ENCODE measurements around the gene CORO1C.

CORO1C gene

DNA sequence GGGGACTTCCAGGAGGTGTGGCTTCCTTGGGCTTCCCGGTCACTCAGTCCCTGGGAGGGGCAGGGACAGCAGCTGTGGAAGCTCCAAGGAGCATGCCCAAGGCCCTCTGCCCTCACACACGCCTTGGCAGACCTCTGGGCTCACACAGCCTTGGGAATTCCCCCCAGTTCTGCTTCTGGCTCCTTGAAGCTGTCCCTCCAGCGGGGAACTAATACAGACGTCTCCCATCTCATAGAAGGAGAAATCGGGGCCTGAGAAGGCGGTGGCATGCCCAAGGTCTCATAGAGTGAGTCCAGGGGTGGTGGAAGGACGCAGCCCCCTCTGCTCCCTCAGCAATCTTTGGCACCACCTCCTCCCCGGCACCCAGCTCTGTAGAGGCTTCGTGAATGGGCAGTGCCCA, 117.8 kb downstream of the CORO1C start:
- DNase-seq, result no peak

DNA sequence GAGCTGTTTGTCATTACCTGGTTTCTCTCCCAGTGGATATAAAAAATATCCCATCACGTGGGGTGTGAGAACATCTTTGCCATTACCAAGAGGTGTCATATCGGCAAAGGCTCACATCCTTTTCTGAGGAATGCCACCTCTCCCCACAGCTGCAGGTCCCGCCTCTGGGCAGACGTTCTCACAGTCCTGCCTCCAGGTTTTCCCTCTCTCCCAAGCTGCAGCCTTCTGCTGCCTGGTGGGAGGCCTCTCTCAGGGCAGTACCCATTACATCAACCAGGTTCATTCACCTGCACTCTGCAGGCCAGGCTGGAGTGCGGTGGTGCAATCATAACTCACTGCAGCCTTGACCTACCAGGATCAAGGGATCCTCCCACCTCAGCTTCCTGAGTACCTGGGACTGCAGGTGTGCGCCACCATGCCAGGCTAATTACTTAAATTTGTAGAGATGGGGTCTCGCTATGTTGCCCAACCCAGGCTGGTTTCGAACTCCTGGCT, 118.5 kb downstream of the CORO1C start:
- DNase-seq, result no peak

DNA sequence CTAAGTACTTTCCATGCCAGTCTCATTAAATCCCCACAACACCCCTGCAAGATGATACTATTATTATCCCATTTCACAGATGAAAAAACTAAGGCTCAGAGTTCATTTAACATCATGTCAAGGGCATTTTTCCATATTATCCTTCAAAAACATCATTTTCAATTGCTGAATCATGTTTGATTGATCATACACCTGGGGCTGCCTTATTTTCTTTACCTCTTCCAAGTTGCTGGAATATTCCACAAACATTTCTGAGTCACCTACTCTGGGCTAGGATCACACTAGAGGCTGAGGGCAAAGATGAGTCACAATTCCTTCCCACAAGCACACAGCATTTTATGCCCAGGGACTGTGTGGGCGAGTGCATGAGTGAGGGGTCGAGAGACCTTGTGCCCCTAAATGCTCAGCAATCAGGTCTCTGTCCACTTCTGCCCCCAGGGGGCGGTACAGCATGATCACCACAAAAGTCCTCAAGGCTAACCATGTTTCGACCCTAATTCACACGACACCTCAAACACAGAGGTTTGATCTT, 119.4 kb downstream of the CORO1C start:
- peak; percentile 56 for DNase-seq

DNA sequence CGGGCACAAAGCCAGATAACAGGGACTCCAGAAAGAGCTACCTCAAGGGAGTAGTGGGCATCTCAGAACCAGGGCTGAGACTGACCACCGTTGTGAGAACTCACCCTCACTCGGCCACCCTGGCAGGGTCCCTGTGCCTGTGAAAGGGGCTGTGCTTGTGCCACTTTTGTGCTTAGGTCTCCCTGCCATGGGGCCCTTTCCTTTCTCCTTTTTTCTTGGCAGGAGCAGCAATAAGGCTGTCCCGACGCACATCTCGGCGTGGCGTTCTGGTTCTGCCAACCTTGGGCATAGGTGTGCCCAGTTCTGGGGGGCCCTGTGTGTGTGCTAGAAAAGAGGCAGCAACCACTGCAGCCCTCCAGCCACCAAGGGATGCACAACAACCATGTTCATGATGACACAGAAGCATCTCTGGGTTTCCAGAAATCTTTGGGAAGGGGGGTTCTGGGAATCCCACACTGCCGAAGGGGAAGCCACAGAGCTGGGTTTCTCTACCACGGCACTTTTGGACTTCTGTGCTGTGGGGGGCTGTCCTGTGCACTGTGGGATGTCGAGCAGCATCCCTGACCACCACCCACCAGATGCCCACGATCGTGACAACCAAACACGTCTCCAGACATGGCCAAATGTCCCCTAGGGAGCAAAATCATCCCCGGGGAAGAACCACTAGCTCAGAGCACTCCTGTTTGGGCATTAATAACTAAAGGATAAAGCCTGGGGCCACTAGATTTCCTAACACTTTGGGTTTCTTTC, 120.3 kb downstream of the CORO1C start:
- no peak for DNase-seq

DNA sequence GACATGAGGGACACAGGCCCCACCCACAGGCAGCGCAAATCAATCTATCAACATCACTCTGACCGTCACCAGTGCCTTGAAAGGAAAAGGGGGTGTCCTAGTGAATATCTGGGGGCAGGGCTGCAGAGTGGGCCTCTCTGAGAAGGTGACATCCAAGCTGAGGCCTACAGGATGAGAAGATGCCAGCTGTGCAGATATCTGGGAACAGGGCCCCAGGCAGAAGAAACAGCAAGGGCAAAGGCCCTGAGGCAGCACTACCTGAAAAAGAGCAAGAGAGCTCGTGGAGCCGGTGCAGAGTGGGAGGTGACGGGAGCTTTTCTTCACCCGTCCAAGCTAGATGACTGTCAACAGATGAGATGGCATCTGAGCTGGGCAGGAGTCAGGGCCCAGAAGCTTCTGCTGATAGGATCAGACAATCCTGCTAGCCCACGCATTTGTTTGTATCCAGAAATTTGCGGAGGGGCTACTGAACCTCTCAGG, 120.9 kb downstream of the CORO1C start:
- DNase-seq, result no peak

DNA sequence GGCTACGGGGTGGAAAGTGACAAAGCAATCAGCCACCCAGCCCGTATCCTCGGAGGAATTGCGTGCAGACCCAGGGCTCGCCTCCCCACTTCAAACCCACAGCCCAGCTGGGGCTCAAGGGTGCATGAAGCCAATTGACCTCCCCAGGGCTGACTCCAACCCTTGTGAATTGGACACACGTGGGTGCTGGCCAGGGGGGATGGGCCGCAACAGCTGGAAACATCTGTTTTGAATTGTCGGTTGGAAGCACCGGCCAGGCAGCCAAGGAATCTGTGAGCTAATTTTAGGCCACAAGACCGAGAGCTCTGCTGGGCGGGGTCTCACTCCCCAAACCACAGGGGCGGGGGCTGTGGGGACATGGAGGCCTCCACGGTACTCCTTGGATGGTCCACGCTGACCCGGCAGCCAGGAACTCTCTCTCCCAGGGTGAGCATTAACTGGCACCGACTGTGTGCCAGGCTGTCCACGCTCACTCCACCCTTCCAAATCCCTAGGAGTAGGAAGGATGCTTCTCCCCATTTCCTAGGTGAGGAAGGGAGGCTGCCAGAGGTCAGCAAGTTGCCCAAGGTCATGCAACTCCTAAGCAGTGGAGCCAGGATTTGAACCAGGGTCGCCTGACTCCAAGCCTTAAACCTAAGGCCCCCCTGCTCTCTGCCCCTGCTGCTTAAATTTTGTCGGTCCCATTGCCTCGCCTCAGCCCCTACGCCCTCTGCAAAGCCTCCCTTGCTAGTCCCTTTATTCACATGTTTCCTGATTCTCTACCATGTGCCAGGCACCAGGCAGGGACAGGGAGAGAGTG, 121.6 kb downstream of the CORO1C start:
- no peak for DNase-seq

DNA sequence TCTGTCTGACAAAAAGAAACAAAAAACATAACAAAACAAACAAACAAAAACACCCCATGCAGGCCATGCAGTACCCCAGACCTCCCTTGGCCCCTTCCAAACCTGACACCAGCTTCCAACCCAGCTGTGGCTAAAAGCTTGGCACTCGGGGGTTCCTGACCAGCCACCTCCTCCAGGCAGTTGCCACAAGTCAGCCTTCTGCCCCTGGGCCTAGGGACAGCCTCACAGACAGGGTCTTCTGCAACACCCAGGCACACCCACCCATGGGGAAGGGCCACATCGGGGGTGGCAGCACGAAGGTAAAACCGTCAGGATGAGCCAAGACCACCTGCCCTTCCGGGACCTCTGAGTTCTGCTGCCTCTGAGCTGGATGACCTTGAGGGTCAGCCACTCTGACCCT, 122.7 kb downstream of the CORO1C start:
- DNase-seq, result no peak

DNA sequence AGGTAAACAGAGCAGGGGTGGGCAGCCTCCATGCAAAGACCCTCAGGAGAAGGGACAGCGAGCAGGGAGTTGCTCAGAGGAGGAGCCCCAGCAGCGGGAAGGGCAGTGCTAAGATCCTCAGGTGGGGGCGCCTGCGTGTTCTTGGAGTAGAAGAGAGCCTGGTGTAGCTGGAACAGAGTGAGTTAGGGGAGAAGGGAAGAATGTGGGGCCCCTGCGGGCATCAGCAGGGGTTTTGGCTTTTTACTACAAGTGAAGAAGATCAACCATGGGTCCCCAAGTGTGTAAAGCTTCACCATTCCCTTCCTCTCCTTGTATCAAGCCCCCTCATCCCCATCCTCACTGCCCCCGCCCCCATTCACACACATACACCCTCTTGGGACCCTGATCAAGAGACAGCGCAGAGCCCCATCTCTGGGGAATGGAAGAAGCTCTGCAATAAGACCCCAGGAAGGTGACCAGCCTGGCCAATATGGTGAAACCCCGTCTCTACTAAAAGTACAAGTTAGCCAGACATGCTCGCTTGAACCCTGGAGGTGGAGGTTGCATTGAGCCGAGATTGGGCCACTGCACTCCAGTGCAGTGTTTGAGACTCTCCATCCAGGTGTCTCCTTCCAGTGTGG, 123.2 kb downstream of the CORO1C start:
- DNase-seq, result no peak

DNA sequence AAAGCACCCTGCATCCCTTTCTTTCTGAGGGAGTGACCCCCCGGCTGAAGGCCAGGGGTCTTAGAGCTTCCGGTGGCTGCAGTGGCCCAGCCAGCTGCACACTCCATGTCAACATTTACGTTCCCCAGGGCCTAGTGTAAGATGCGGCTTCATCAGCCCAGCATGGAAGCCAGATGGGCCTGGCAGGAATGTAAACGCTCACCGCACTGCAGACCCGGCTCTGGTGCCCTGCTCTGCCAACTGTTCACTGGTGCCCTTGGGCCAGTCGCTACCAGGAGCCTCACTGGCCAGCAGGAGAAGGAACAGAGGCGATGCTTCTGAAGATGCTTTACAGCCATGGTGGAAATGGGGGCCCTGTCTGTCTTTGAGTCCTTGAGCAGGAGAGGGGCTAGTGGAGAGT, 124.8 kb downstream of the CORO1C start:
- DNase-seq, result no peak

DNA sequence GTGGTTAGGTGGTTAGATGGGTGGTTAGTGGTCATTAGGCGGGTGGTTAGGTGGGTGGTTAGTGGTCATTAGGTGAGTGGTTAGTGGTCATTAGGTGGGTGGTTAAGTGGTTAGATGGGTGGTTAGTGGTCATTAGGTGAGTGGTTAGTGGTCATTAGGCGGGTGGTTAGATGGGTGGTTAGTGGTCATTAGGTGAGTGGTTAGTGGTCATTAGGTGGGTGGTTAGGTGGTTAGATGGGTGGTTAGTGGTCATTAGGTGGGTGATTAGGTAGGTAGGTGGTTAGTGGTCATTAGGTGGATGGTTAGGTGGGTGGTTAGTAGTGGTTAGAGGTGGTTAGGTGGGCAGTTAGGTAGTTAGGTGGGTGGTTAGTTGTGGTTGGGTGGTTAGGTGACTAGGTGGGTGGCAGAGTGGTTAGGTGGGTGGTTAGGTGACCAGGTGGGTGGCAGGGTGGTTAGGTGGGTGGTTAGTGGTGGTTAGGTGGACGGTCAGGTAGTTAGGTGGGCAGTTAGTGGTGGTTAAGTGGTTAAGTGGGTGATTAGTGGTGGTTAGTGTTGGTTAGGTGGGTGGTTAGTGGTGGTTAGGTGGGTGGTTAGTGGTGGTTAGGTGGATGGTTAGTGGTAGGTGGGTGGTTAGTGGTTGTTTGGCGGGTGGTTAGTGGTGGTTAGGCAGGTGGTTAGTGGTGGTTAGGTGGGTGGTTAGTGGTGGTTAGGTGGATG, 125.5 kb downstream of the CORO1C start:
- DNase-seq, result no peak

DNA sequence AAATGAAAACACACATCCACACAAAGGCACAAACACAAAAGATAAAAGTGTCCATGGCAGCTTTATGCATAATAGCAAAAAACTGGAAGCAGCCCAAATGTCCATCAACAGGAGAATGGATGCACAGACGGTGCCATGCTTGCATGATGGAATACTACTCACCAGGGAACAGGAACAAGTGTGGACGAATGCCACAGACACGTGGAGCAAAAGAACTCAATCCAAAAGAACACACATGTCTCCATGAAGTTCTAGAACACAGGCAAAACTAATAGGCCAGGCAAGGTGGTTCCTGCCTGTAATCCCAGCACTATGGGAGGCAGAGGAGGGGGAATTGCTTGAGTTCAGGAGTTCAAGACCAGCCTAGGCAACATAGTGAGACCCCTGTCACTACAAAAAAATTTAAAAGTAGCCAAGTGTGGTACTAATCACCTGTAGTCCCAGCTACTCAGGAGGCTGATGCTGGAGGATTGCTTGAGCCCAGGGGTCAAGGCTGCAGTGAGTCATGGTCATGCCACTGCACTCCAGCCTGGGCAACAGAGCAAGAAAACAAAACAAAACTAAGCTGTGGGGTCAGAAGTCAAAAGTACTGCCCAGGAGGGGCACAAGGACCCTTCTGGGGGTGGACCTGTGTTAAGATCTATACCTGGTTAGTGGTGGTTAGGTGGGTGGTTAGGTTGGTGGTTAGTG, 126.2 kb downstream of the CORO1C start:
- no peak for DNase-seq

DNA sequence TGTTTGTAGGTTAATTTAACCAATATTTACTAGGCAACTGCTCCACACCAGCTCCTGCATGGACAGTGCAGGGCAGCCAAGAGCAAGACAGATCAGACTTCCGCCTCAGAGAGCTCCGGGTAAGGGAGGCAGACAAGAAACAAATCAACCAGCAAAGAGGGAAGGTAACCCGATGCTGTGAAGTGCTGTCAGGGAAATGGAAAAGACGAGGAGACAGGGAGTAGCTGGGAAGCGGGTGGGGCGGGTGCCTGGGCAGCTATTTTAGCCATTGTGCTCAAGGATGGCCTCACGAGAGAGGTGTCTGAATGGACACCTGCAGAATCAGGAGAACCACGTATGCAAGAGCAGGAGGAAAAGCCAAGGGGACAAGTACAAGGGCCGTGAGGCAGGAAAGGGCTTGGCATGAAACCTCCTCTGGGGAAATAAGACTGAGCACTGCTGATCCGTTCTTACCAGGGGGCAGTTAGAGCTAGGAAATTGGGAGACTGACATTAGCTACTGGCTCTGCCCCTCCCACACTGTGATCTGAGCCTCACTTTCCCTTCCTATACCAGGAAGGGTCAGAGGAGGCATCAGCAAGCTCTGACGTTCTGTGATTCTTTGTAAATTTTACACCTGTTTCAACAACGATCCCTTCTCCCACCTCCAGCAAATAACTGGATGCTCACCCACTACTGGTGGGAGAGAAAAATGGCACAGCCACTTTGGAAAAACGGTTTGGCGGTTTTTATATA, 126.9 kb downstream of the CORO1C start:
- DNase-seq, result no peak

DNA sequence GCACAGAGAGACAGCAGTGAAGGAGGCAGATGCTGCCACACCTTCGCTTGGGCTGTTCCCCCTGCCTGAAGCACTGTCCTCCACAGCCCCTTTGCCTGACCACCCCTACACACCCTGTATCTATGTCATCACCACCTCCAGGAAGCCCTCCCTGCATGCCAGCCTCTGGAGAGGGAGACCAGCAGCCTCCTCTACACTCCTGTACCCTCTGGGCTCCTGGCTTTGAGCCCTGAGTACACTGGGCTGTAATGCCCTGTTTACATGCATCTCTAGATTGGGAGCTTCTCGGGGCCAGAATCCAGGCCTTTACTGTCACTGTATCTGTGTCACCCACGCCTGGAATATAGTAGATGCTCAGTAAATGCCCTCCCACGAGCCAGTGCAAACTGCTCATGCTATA, 127.6 kb downstream of the CORO1C start:
- no peak for DNase-seq

DNA sequence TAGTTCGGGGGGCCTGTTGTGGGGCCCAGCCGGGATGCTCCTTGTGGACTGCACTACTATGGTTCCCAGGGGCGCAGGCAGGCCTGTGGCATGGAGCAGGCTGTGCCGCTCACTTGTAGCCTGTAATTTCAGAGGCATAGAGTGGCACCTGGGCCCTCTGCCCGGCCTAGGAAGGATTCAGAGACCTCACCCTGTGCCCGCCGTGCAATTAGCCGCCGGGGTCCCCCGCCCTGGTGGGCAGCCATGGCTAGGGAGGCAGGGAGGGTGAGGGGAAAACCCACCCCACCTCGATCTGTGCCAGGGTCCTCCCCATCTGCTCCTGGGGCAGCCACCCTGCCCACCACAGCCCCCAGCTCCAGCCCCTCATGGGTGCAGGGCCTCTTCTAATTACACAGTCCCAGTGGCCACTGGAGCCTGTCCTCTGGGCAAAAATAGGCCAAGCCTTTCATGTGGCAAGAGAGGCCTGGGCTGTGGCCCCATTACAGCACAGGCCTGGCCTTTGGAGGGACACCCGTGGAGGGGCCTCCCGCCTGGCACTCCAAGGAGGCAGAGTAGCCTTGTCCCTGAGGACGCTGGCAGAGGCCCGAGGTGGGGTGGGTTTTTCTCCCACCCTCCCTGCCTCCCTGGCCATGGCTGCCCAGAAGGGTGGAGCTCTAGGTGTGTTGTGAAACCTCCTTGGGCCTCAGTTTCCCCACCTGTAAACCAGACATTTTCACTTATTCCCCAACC, 128.2 kb downstream of the CORO1C start:
- DNase-seq, result no peak

DNA sequence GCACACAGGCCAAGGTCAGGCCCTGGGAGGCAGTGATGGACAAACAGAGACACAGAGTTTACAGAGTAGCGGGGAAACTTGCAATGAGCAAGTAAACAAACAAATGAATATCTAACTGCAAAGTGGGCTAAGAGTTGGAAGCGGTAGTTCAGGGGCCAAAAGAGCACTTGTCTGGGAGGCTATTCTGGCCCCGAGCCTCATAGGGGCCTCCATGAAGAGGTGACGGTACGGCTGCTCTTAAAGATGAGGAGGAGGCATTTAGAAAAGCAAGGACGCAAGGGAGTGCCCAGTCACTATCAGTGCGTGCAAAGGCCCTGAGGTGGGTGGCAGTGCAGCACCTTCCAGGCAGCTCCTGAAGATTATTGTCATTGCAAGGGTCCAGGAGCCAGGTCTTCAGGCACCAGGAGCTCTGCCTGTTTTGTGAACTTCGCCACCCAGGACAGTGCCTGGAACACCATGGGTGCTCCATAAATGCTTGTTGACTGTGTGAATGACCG, 129.1 kb downstream of the CORO1C start:
- no peak for DNase-seq

DNA sequence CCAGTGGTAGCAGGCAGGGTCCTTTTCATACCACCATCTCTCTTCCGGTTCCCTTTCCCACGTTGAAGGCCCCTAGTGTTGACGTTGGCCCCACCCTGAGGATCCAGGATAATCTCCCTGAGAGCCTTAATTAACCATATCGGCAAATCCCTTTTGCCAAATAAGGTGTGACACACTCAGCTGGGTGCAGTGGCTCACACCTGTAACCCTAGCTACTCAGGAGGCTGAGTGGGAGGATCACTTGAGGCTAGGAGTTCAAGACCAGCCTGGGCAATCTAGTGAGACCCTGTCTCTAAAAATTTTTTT, 130.7 kb downstream of the CORO1C start:
- no peak for DNase-seq

DNA sequence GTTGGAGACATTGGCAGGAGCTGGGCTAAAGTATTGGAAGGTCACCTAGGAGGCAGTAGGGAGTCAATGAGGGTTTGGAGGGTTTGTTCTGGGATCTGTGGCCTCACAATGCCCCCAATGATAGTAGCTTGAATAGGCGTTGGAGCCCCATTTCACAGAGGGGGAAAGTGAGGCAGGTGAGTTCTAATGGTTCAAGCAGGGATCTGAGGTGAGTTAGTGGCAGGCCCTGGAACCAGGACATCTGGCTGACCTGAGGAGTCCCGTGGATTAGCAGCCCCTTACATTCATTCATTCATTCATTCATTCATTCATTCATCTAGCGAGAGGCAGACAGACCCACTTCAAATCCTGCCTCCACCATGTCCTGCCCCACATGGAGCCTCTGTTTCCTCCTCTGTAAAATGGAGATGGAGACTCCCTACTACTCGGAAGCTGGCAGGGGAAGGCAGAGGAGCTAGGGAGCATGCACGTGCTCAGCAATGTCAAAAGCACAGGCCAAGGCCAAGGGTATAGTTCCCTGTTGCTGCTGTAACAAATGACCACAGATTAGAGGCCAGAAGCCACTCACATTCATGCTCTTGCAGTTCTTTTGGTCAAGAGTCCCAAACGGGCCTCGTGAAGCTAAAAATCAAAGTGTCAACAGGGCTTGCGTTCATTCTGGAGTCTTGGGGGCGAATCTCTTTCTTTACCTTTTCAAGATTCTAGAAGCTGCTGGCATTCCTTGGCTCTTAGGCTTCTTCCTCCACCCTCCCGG, 131.2 kb downstream of the CORO1C start:
- no peak for DNase-seq

DNA sequence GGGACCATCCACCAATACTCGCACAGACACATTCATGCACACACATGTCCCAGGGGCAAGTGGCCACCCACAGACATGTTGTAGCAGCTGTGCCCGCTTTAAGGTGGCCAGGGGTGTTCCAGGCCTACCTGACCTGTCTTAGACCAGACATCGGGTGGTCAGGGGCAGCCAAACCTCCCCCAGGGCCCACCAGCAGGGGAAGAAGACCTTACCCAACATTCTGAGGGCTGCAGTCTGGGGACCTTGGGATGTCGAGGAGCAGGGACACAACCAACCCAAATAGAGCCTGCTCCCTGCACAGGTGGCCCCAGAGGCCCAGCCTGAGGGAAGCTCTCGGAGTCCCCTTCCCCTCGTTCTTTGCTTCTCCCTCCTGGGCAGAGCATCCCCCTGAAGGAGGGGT, 131.8 kb downstream of the CORO1C start:
- DNase-seq, result no peak

DNA sequence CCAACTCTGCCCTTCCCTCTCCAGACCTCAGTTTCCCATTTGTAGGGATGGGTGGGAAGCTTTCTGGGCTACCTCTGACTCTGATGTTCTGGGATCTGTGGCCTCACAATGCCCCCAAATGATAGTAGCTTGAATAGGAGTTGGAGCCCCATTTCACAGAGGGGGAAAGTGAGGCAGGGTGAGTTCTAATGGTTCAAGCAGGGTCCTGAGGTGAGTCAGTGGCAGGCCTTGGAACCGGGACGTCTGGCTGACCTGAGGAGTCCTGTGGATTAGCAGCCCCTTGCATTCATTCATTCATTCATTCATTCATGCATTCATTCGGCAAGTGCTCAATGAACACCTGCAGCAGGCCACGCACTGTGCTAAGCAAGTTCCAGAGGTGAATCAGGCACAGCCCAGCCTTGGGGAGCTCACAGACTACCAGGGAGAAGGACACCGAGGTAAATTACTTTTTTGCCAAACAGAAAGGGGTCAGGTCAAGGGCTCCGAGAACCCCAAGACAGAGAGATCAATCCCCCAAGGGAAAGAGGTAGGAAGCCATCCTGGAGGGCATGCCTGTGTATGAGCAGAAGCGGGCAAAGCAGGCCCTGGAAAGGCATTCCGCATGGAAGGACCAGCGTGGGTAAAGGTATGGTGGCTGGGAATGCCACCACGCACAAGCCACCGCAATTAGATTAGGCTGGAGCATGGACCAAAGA, 132.6 kb downstream of the CORO1C start:
- DNase-seq, result no peak

Measured in activated gamma-delta T cell treated with Interleukin-2 at 50 U/mL for 16 hours (primary cell).